Measurements from ENCODE around the gene LDAH. TPM values are rescaled to one million over a fixed set of nuclear protein-coding genes. Genes with fewer than 3 reads are reported as not detected.

The LDAH gene
- total RNA-seq, 1 experiment from 2014 or later, result 17.2 TPM

DNA sequence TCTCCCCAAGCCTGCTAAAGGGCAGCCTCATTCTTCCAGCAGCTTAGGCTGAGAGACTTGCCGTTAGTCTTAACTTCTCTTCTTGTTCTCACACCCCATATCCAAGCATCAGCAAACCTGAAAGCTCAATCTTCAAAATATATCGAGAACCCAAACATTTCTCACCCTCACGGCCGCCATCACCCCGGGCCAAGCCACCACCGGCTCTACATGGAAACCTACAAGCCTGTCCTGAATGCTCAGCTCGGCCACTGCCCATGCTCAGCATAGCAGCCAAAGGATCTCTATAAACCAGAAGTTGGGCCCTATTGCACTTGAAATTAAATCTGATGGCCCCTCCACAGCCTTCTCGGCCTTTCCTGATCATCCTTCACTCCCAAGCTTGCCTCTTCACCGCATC, 174.1 kb downstream of the LDAH start:
- TSS peak; percentile 85 for BruUV-seq (replicated peaks)
- CTCF ChIA-PET, result no interaction called here
- intact Hi-C loops (cut with micrococcal nuclease; ENCODE audit: unreplicated experiment), result no loop called here

GRCh38 chr2:20648206-20648605, 174.7 kb downstream of the LDAH start:
- TF ChIP-seq TCF7L2 (IDR thresholded peaks at IDR 0.05; ENCODE audit: low read depth, low read length), result no peak
- intact Hi-C loops (cut with micrococcal nuclease; ENCODE audit: unreplicated experiment) (no loop called here), in situ Hi-C loops (cut with HindIII; ENCODE audit: low pct_unique_long_range_greater_than_20kb, low sequenced_read_pairs) (loop anchor here (25.0 kb wide), 1 partner anchor 211 kb away; the partner anchor contains the start of gene RHOB)
- no peaks in the 10 kb centered on the region for H3K36me3 ChIP-seq (ENCODE audit: control insufficient read depth, insufficient read depth, low read length)
- H3K9me3 ChIP-seq (ENCODE audit: control insufficient read depth, insufficient read depth, low read depth, low read length), result no peaks in the 10 kb centered on the region
- no peak for ATAC-seq
- no peak for DNase-seq (ENCODE audit: low read depth, low spot score)
- peaks cover 9% of the 10 kb centered on the region for H3K4me1 ChIP-seq (ENCODE audit: control insufficient read depth, insufficient read depth, low read length)
- H3K4me3 ChIP-seq (ENCODE audit: low read depth in 2 of 2, low read length in 2 of 2), result no peak overlapping the region
- no TSS peak for BruUV-seq (replicated peaks)
- CTCF ChIA-PET, result no interaction called here
- no peaks in the 10 kb centered on the region for H3K27me3 ChIP-seq (ENCODE audit: control insufficient read depth, insufficient read depth, low read length)
- POLR2A ChIA-PET, result no interaction called here
- H3K27ac ChIP-seq (ENCODE audit: low read length), result no peak overlapping the region

More for the DNA sequence above, 174.1 kb downstream of the LDAH start:
- POLR2A ChIA-PET, result no interaction called here
- no peak for ATAC-seq
- no peak overlapping the region; a peak in 1 of 4 replicates for H3K4me3 ChIP-seq (ENCODE audit: low read depth in 2 of 2, low read length in 2 of 2)
- TF ChIP-seq TCF7L2 (IDR thresholded peaks at IDR 0.05; ENCODE audit: low read depth, low read length), result no peak
- TF ChIP-seq SIN3A (IDR thresholded peaks at IDR 0.05; ENCODE audit: borderline replicate concordance, insufficient read depth, low read depth, low read length), result no peak
- no peak for TF ChIP-seq REST (IDR thresholded peaks at IDR 0.05; ENCODE audit: insufficient read depth in 1 of 2, low read depth in 2 of 2, low read length in 1 of 2)
- TF ChIP-seq POLR2AphosphoS5 (IDR thresholded peaks at IDR 0.05; ENCODE audit: low read depth, low read length), result no peak
- TF ChIP-seq, protein P1, sequence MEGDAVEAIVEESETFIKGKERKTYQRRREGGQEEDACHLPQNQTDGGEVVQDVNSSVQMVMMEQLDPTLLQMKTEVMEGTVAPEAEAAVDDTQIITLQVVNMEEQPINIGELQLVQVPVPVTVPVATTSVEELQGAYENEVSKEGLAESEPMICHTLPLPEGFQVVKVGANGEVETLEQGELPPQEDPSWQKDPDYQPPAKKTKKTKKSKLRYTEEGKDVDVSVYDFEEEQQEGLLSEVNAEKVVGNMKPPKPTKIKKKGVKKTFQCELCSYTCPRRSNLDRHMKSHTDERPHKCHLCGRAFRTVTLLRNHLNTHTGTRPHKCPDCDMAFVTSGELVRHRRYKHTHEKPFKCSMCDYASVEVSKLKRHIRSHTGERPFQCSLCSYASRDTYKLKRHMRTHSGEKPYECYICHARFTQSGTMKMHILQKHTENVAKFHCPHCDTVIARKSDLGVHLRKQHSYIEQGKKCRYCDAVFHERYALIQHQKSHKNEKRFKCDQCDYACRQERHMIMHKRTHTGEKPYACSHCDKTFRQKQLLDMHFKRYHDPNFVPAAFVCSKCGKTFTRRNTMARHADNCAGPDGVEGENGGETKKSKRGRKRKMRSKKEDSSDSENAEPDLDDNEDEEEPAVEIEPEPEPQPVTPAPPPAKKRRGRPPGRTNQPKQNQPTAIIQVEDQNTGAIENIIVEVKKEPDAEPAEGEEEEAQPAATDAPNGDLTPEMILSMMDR (IDR thresholded peaks at IDR 0.05), result no peak
- no peaks in the 10 kb centered on the region for H3K9me3 ChIP-seq (ENCODE audit: control insufficient read depth, insufficient read depth, low read depth, low read length)
- H3K36me3 ChIP-seq (ENCODE audit: control insufficient read depth, insufficient read depth, low read length), result no peaks in the 10 kb centered on the region
- no peaks in the 10 kb centered on the region for H3K27me3 ChIP-seq (ENCODE audit: control insufficient read depth, insufficient read depth, low read length)
- no peak overlapping the region for H3K27ac ChIP-seq (ENCODE audit: low read length)
- DNase-seq (ENCODE audit: low read depth, low spot score), result no peak
- in situ Hi-C loops (cut with HindIII; ENCODE audit: low pct_unique_long_range_greater_than_20kb, low sequenced_read_pairs), result loop anchor here (25.0 kb wide), 1 partner anchor 212 kb away; the partner anchor contains the start of gene RHOB
- H3K4me1 ChIP-seq (ENCODE audit: control insufficient read depth, insufficient read depth, low read length), result peaks cover 9% of the 10 kb centered on the region

DNA sequence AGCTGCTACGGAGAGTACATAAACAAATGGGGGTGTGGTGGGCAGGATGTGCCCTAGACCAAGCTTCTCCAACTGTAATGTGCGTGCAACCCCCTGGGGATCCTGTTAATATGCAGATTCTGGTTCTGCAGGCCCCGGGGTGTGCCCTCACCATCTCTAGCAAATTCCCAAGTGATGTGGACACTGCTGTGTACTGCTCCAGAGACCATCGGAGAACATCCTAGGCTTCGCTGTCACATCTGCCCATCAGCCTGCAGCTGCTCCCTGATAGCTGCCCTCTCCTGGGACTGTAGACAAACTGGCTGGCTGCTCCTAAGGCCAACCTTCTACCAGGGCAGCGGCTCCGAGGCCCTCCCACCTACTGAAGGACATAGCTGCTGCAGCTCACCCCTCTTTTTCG, 175.2 kb downstream of the LDAH start:
- ChIA-PET CTCF (no interaction called here), POLR2A (no interaction called here)
- Histone ChIP-seq H3K4me1 (ENCODE audit: control insufficient read depth, insufficient read depth, low read length) (peaks cover 9% of the 10 kb centered on the region), H3K9me3 (ENCODE audit: control insufficient read depth, insufficient read depth, low read depth, low read length) (no peaks in the 10 kb centered on the region), H3K36me3 (ENCODE audit: control insufficient read depth, insufficient read depth, low read length) (no peaks in the 10 kb centered on the region), H3K27ac (ENCODE audit: low read length) (no peak overlapping the region), H3K4me3 (ENCODE audit: low read depth in 2 of 2, low read length in 2 of 2) (no peak overlapping the region), H3K27me3 (ENCODE audit: control insufficient read depth, insufficient read depth, low read length) (no peaks in the 10 kb centered on the region)
- ATAC-seq (no peak), DNase-seq (ENCODE audit: low read depth, low spot score) (no peak)
- TF ChIP-seq POLR2AphosphoS5 (IDR thresholded peaks at IDR 0.05; ENCODE audit: low read depth, low read length) (no peak), TCF7L2 (IDR thresholded peaks at IDR 0.05; ENCODE audit: low read depth, low read length) (no peak), REST (IDR thresholded peaks at IDR 0.05; ENCODE audit: insufficient read depth in 1 of 2, low read depth in 2 of 2, low read length in 1 of 2) (no peak), SIN3A (IDR thresholded peaks at IDR 0.05; ENCODE audit: borderline replicate concordance, insufficient read depth, low read depth, low read length) (no peak)
- TF ChIP-seq, protein P1 (IDR thresholded peaks at IDR 0.05), result no peak
- intact Hi-C loops (cut with micrococcal nuclease; ENCODE audit: unreplicated experiment) (no loop called here), in situ Hi-C loops (cut with HindIII; ENCODE audit: low pct_unique_long_range_greater_than_20kb, low sequenced_read_pairs) (loop anchor here (25.0 kb wide), 1 partner anchor 210 kb away; the partner anchor contains the start of gene RHOB)
- no TSS peak for BruUV-seq (replicated peaks)

Measured in Panc1 (cell line).